Caco-2 (cell line): ENCODE measurements around the gene STPG3. TPM values are rescaled to one million over a fixed set of nuclear protein-coding genes. Genes with fewer than 3 reads are reported as not detected.

ENCODE experiments used
- BruUV-seq: library from RNA; stranded (reverse); fragments of 400-500 nt; replicated peaks from 2 replicates; lab custom pipeline; 2021; lab: Mats Ljungman, UMichigan
- CTCF ChIA-PET: fragments of 300-600 bp; sonication (Branson Sonifier 250); formaldehyde crosslinking; loops from one replicate; lab custom pipeline; 2022; ENCODE audit warnings: antibody characterized with exemption; lab: Charles Lee
- POLR2A ChIA-PET: fragments of 300-600 bp; sonication (Branson Sonifier 250); formaldehyde crosslinking; loops from one replicate; lab custom pipeline; 2022; ENCODE audit warnings: antibody characterized with exemption; lab: Charles Lee
- DNase-seq, 2 experiments: peaks; one replicate each; pipeline versions ENCODE4 v3.0.0 to v3.0.0-alpha.2; 2020 to 2022
- H3K27me3 ChIP-seq: replicated peaks from 2 replicates; pipeline ENCODE4 v1.6.0; 2011; ENCODE audit warnings: low read length; ENCODE audit not compliant: control insufficient read depth, insufficient read depth
- H3K36me3 ChIP-seq: 2 replicates; pipeline ENCODE4 v1.5.1; 2011; ENCODE audit warnings: low read length; ENCODE audit not compliant: control insufficient read depth, insufficient read depth
- H3K4me1 ChIP-seq: fragments of 250-450 bp; sonication (Bioruptor Pico); 2 replicates; pipeline ENCODE4 v1.5.1; 2020; ENCODE audit warnings: mild to moderate bottlenecking
- H3K4me3 ChIP-seq: 2 replicates; pipeline ENCODE4 v1.5.1; 2011; ENCODE audit warnings: low read depth, mild to moderate bottlenecking, control low read depth, low read length
- H3K9me3 ChIP-seq: fragments of 250-450 bp; sonication (Bioruptor Pico); 2 replicates; pipeline ENCODE4 v1.5.1; 2020; ENCODE audit warnings: mild to moderate bottlenecking, moderate library complexity
- H3K27ac Mint-ChIP-seq: one replicate; pipeline ENCODE4 v1.8.0; 2022; ENCODE audit warnings: mixed read lengths; ENCODE audit not compliant: unreplicated experiment
- H3K27me3 Mint-ChIP-seq: one replicate; pipeline ENCODE4 v1.8.0; 2022; ENCODE audit warnings: mixed read lengths; ENCODE audit not compliant: insufficient read depth, unreplicated experiment
- H3K36me3 Mint-ChIP-seq: one replicate; pipeline ENCODE4 v1.8.0; 2022; ENCODE audit warnings: mild to moderate bottlenecking, mixed read lengths; ENCODE audit not compliant: insufficient read depth, unreplicated experiment
- H3K4me1 Mint-ChIP-seq: one replicate; pipeline ENCODE4 v1.8.0; 2022; ENCODE audit warnings: low read depth, mixed read lengths; ENCODE audit not compliant: unreplicated experiment
- H3K4me3 Mint-ChIP-seq: one replicate; pipeline ENCODE4 v1.8.0; 2022; ENCODE audit warnings: mild to moderate bottlenecking, moderate library complexity, mixed read lengths; ENCODE audit not compliant: unreplicated experiment
- H3K9me3 Mint-ChIP-seq: one replicate; pipeline ENCODE4 v1.8.0; 2022; ENCODE audit warnings: mixed read lengths; ENCODE audit not compliant: unreplicated experiment
- CTCF ChIP-seq, 2 experiments: fragments of 200-600 bp in 1 of 2; IDR thresholded peaks; 1 replicate in 1 of 2; 2 replicates in 1 of 2; pipeline versions ENCODE4 v1.5.1 to v1.8.0; 2011 to 2022; ENCODE audit warnings: antibody characterized with exemption in 1 of 2, control low read depth in 1 of 2, inconsistent platforms in 1 of 2, low read depth in 1 of 2, low read length in 1 of 2, mild to moderate bottlenecking in 1 of 2, moderate library complexity in 1 of 2; ENCODE audit not compliant: insufficient read depth in 1 of 2, severe bottlenecking in 1 of 2, unreplicated experiment in 1 of 2
- intact Hi-C: fragments of 100-400 bp; cut with micrococcal nuclease; formaldehyde crosslinking; loops from one replicate; pipeline ENCODE4 v1.10.0; 2022; ENCODE audit not compliant: unreplicated experiment
- total RNA-seq: library from RNA; stranded (reverse); gene quantifications from 2 replicates; pipeline ENCODE4 v1.2.3, GENCODE V29; 2022

The STPG3 gene
- total RNA-seq, 1 experiment from 2014 or later: not detected

- H3K4me1 ChIP-seq: peaks cover 16% of the 10 kb centered on the region
- BruUV-seq: no TSS peak
- ChIA-PET POLR2A (interaction anchor here (0.6 to 0.7 kb wide), 3 partner anchors 158 to 307 kb away, joined by 3 read pairs; partner anchors contain the start of gene MRPL41), CTCF (no interaction called here)
- Mint-ChIP-seq H3K27ac (peak overlapping the region; percentile 95), H3K9me3 (no peaks in the 10 kb centered on the region), H3K4me3 (peak overlapping the region; percentile 80), H3K4me1 (peaks cover 7% of the 10 kb centered on the region), H3K36me3 (peaks cover 68% of the 10 kb centered on the region), H3K27me3 (peaks cover 3% of the 10 kb centered on the region)
- H3K9me3 ChIP-seq: no peaks in the 10 kb centered on the region
- no peaks in the 10 kb centered on the region for H3K27me3 ChIP-seq
- H3K4me3 ChIP-seq: no peak overlapping the region
- no peak for TF ChIP-seq CTCF (IDR thresholded peaks at IDR 0.05; ENCODE audit: insufficient read depth in 1 of 2, low read depth in 1 of 2, low read length in 1 of 2, severe bottlenecking in 1 of 2, unreplicated experiment in 1 of 2)
- intact Hi-C loops: loop anchor here (5.0 to 10.0 kb wide), 2 partner anchors 48 to 450 kb away; partner anchors contain the start of genes CCDC183 and TMEM141
- no peak for DNase-seq
- H3K36me3 ChIP-seq: peaks cover 2% of the 10 kb centered on the region; the same call in 1 of the 2 replicates
These were observed 6.3 kb upstream of the STPG3 start for GRCh38 chr9:137244486-137245449.

GRCh38 chr9:137245450-137246421, 5.3 kb upstream of the STPG3 start:
- DNase-seq: no peak
- Mint-ChIP-seq H3K36me3 (peaks cover 58% of the 10 kb centered on the region), H3K9me3 (no peaks in the 10 kb centered on the region), H3K27ac (no peak overlapping the region), H3K4me3 (no peak overlapping the region), H3K27me3 (peaks cover 3% of the 10 kb centered on the region), H3K4me1 (peaks cover 6% of the 10 kb centered on the region)
- Histone ChIP-seq H3K9me3 (no peaks in the 10 kb centered on the region), H3K4me3 (no peak overlapping the region), H3K4me1 (peaks cover 16% of the 10 kb centered on the region), H3K27me3 (no peaks in the 10 kb centered on the region), H3K36me3 (peaks cover 2% of the 10 kb centered on the region; the same call in 1 of the 2 replicates)
- intact Hi-C loops: loop anchor here (10.0 kb wide), 1 partner anchor 451 kb away; the partner anchor contains the start of genes CCDC183 and TMEM141
- ChIA-PET POLR2A (no interaction called here), CTCF (no interaction called here)
- no TSS peak for BruUV-seq
- TF ChIP-seq CTCF (IDR thresholded peaks at IDR 0.05; ENCODE audit: insufficient read depth in 1 of 2, low read depth in 1 of 2, low read length in 1 of 2, severe bottlenecking in 1 of 2, unreplicated experiment in 1 of 2): no peak
